Natural killer cell treated with Interleukin-12 subunit alpha and Interleukin-12 subunit beta and Interleukin-15 and Interleukin-18, amount 100 ng/mL, for 72 hours (primary cell): ENCODE results near the gene SIAH2. TPM values are rescaled to one million over a fixed set of nuclear protein-coding genes. Genes with fewer than 3 reads are reported as not detected.

Source experiments
- ATAC-seq, 2 donors: fragments of 150-1000 bp; cut with Tn5 transposase in 1 of 2; sonication (Bioruptor Pico), chemical (Tn5 transposase) in 1 of 2; 2 replicates each; pipeline ENCODE4 v1.10.0; 2021
- DNase-seq: peaks from one replicate; pipeline ENCODE4 v3.0.0; 2022; ENCODE audit warnings: low spot score
- H3K27ac Mint-ChIP-seq, 2 donors: 1 replicate in 1 of 2; 2 replicates in 1 of 2; pipeline ENCODE4 v1.8.0; 2022; ENCODE audit warnings: mixed read lengths in 2 of 2, mild to moderate bottlenecking in 1 of 2, moderate library complexity in 1 of 2
- H3K27me3 Mint-ChIP-seq, 2 donors: 1 replicate in 1 of 2; 2 replicates in 1 of 2; pipeline ENCODE4 v1.8.0; 2022; ENCODE audit warnings: mixed read lengths in 2 of 2
- H3K36me3 Mint-ChIP-seq: one replicate; pipeline ENCODE4 v1.8.0; 2022; ENCODE audit warnings: mixed read lengths
- H3K4me1 Mint-ChIP-seq, 2 donors: 1 replicate in 1 of 2; 2 replicates in 1 of 2; pipeline ENCODE4 v1.8.0; 2022; ENCODE audit warnings: low read depth in 2 of 2, mixed read lengths in 2 of 2, mild to moderate bottlenecking in 1 of 2
- H3K4me3 Mint-ChIP-seq: one replicate; pipeline ENCODE4 v1.8.0; 2022; ENCODE audit warnings: mixed read lengths
- H3K9me3 Mint-ChIP-seq: 2 replicates; pipeline ENCODE4 v1.8.0; 2022; ENCODE audit warnings: mixed read lengths
- total RNA-seq, 2 donors: library from RNA; stranded (reverse); gene quantifications; one replicate each; pipeline ENCODE4 v1.2.3, GENCODE V29; 2022

SIAH2 gene
- total RNA-seq, 2 donors from 2014 or later: 34.9 to 41.4 TPM

GRCh38 chr3:150755902-150756301 is 7.1 kb downstream of the SIAH2 start:
- Mint-ChIP-seq H3K27ac (peak overlapping the region in 1 of 2 donors; percentile 87), H3K36me3 (peaks cover 14% of the 10 kb centered on the region), H3K4me3 (no peak overlapping the region)

GRCh38 chr3:150754896-150755295 is 8.1 kb downstream of the SIAH2 start:
- no peak for DNase-seq
- Mint-ChIP-seq H3K4me1 (peaks cover 53 to 59% of the 10 kb centered on the region in 2 donors), H3K27me3 (no peaks in the 10 kb centered on the region), H3K4me3 (no peak overlapping the region), H3K27ac (no peak overlapping the region), H3K36me3 (peaks cover 14% of the 10 kb centered on the region), H3K9me3 (no peaks in the 10 kb centered on the region)
- ATAC-seq: no peak

More at GRCh38 chr3:150755902-150756301, 7.1 kb downstream of the SIAH2 start:
- DNase-seq (no peak), ATAC-seq (no peak)
- Mint-ChIP-seq H3K4me1 (peaks cover 57 to 65% of the 10 kb centered on the region in 2 donors), H3K27me3 (no peaks in the 10 kb centered on the region), H3K9me3 (no peaks in the 10 kb centered on the region)

GRCh38 chr3:150751781-150752263 is 11.1 kb downstream of the SIAH2 start:
- Mint-ChIP-seq H3K36me3 (peaks cover 10% of the 10 kb centered on the region), H3K4me3 (peak overlapping the region; percentile 30), H3K27me3 (no peaks in the 10 kb centered on the region), H3K9me3 (no peaks in the 10 kb centered on the region), H3K4me1 (peaks cover 44 to 46% of the 10 kb centered on the region in 2 donors), H3K27ac (peak overlapping the region; percentile 18 to 55)
- DNase-seq: no peak
- ATAC-seq: no peak

GRCh38 chr3:150749255-150749654 is 13.7 kb downstream of the SIAH2 start:
- Mint-ChIP-seq H3K4me3 (no peak overlapping the region), H3K27ac (peak overlapping the region in 1 of 2 donors; percentile 9), H3K4me1 (peaks cover 47 to 59% of the 10 kb centered on the region in 2 donors), H3K36me3 (peaks cover 10% of the 10 kb centered on the region), H3K27me3 (no peaks in the 10 kb centered on the region), H3K9me3 (no peaks in the 10 kb centered on the region)
- ATAC-seq (no peak), DNase-seq (no peak)

- ATAC-seq (no peak), DNase-seq (no peak)
- peaks cover 5% of the 10 kb centered on the region for H3K36me3 Mint-ChIP-seq
- no peaks in the 10 kb centered on the region for H3K27me3 Mint-ChIP-seq
- H3K27ac Mint-ChIP-seq: peak overlapping the region in 1 of 2 donors; percentile 9
- peaks cover 45 to 54% of the 10 kb centered on the region in 2 donors for H3K4me1 Mint-ChIP-seq
- no peaks in the 10 kb centered on the region for H3K9me3 Mint-ChIP-seq
- H3K4me3 Mint-ChIP-seq: no peak overlapping the region
Observed at GRCh38 chr3:150748684-150749047, 14.3 kb downstream of the SIAH2 start.

GRCh38 chr3:150747886-150748683 is 14.9 kb downstream of the SIAH2 start:
- H3K9me3 Mint-ChIP-seq: no peaks in the 10 kb centered on the region

GRCh38 chr3:150746791-150747590 is 16.0 kb downstream of the SIAH2 start:
- ATAC-seq: no peak
- H3K4me1 Mint-ChIP-seq: peaks cover 48 to 50% of the 10 kb centered on the region in 2 donors
- no peak overlapping the region for H3K4me3 Mint-ChIP-seq
- H3K27ac Mint-ChIP-seq: no peak overlapping the region
- H3K36me3 Mint-ChIP-seq: peaks cover 7% of the 10 kb centered on the region
- no peaks in the 10 kb centered on the region for H3K27me3 Mint-ChIP-seq
- DNase-seq: no peak
- no peaks in the 10 kb centered on the region for H3K9me3 Mint-ChIP-seq

More at GRCh38 chr3:150747886-150748683, 14.9 kb downstream of the SIAH2 start:
- H3K4me3 Mint-ChIP-seq: no peak overlapping the region
- DNase-seq: no peak
- ATAC-seq: no peak
- H3K4me1 Mint-ChIP-seq: peaks cover 48 to 51% of the 10 kb centered on the region in 2 donors
- no peak overlapping the region for H3K27ac Mint-ChIP-seq
- peaks cover 5% of the 10 kb centered on the region for H3K36me3 Mint-ChIP-seq
- no peaks in the 10 kb centered on the region for H3K27me3 Mint-ChIP-seq

GRCh38 chr3:150745832-150746231 is 17.1 kb downstream of the SIAH2 start:
- H3K4me3 Mint-ChIP-seq: no peak overlapping the region
- peaks cover 43 to 46% of the 10 kb centered on the region in 2 donors for H3K4me1 Mint-ChIP-seq
- peak overlapping the region in 1 of 2 donors; percentile 53 for H3K27ac Mint-ChIP-seq
- DNase-seq (no peak), ATAC-seq (no peak)
- H3K27me3 Mint-ChIP-seq: no peaks in the 10 kb centered on the region
- no peaks in the 10 kb centered on the region for H3K9me3 Mint-ChIP-seq
- H3K36me3 Mint-ChIP-seq: peaks cover 13% of the 10 kb centered on the region

GRCh38 chr3:150744919-150745211 is 18.1 kb downstream of the SIAH2 start:
- Mint-ChIP-seq H3K36me3 (peaks cover 13% of the 10 kb centered on the region), H3K27me3 (no peaks in the 10 kb centered on the region), H3K4me1 (peaks cover 44 to 49% of the 10 kb centered on the region in 2 donors), H3K27ac (peak overlapping the region; percentile 27 to 53), H3K4me3 (no peak overlapping the region), H3K9me3 (no peaks in the 10 kb centered on the region)
- DNase-seq (no peak), ATAC-seq (no peak)

- H3K4me3 Mint-ChIP-seq: no peak overlapping the region
- no peaks in the 10 kb centered on the region for H3K9me3 Mint-ChIP-seq
- peaks cover 50 to 55% of the 10 kb centered on the region in 2 donors for H3K4me1 Mint-ChIP-seq
- H3K36me3 Mint-ChIP-seq: peaks cover 13% of the 10 kb centered on the region
- peak overlapping the region; percentile 27 to 53 for H3K27ac Mint-ChIP-seq
- DNase-seq (no peak), ATAC-seq (no peak)
- H3K27me3 Mint-ChIP-seq: no peaks in the 10 kb centered on the region
Observed at GRCh38 chr3:150744041-150744918, 18.7 kb downstream of the SIAH2 start.

- Mint-ChIP-seq H3K27me3 (no peaks in the 10 kb centered on the region), H3K4me3 (no peak overlapping the region), H3K9me3 (no peaks in the 10 kb centered on the region), H3K4me1 (peaks cover 51 to 54% of the 10 kb centered on the region in 2 donors), H3K36me3 (peaks cover 13% of the 10 kb centered on the region), H3K27ac (peak overlapping the region in 1 of 2 donors; percentile 53)
- no peak for ATAC-seq
- DNase-seq: no peak
Observed at GRCh38 chr3:150743508-150743907, 19.5 kb downstream of the SIAH2 start.

- peak overlapping the region in 1 of 2 donors; percentile 73 for H3K27ac Mint-ChIP-seq
- no peak for DNase-seq
- no peak overlapping the region for H3K4me3 Mint-ChIP-seq
- H3K36me3 Mint-ChIP-seq: peaks cover 13% of the 10 kb centered on the region
- no peaks in the 10 kb centered on the region for H3K27me3 Mint-ChIP-seq
- ATAC-seq: no peak
- H3K4me1 Mint-ChIP-seq: peaks cover 59 to 61% of the 10 kb centered on the region in 2 donors
- H3K9me3 Mint-ChIP-seq: no peaks in the 10 kb centered on the region
Observed at GRCh38 chr3:150742679-150743078, 20.3 kb downstream of the SIAH2 start.

GRCh38 chr3:150742141-150742523 is 20.8 kb downstream of the SIAH2 start:
- H3K4me1 Mint-ChIP-seq: peaks cover 60 to 67% of the 10 kb centered on the region in 2 donors
- H3K4me3 Mint-ChIP-seq: no peak overlapping the region

More at GRCh38 chr3:150742141-150742523, 20.8 kb downstream of the SIAH2 start:
- no peak for ATAC-seq
- no peak for DNase-seq
- peaks cover 13% of the 10 kb centered on the region for H3K36me3 Mint-ChIP-seq
- H3K27me3 Mint-ChIP-seq: no peaks in the 10 kb centered on the region
- H3K27ac Mint-ChIP-seq: peak overlapping the region in 1 of 2 donors; percentile 73
- H3K9me3 Mint-ChIP-seq: no peaks in the 10 kb centered on the region
